Measurements from ENCODE around the gene RETNLB. TPM values are rescaled to one million over a fixed set of nuclear protein-coding genes. Genes with fewer than 3 reads are reported as not detected.

RETNLB gene
- total and polyA plus RNA-seq, 2 donors (not counting 1 experiment from before 2014, with no cell fraction given), result not detected

DNA sequence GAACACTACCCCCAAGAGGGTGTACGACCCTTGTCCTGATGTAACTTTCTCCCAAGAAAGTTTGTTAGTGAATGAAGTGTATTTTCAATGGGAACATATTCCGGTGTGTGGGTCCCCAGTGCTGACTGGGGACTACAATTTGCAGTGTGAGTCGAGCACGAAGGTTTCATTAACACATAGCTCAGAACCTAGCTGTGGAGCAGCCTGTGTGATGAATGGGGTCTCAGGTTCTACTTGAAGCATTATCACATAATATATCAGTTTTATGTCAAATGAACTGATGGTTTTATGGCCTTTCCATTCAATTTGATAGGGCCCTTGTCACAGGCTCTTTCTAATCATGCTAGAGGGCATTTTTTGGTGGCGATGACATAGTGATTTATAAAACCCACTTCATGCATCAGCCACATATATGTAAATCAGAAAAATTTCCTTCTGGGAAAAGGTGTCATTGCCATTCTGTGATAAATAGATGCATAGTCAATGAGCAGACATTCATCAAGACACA lies 44.1 kb downstream of the RETNLB start:
- WGBS (ENCODE audit: insufficient coverage), result 67% methylated on average over 1 of the region's 5 CpGs
- CTCF ChIA-PET, result no interaction called here

More for the DNA sequence above, 44.1 kb downstream of the RETNLB start:
- Histone ChIP-seq H2AFZ (ENCODE audit: insufficient read depth, low read depth, low read length, poor library complexity, severe bottlenecking) (no peak overlapping the region), H3K79me2 (ENCODE audit: control insufficient read depth, insufficient read depth, low read length) (no peaks in the 10 kb centered on the region), H3K27ac (ENCODE audit: low read length in 2 of 2) (no peak overlapping the region), H3K36me3 (replicated peaks in 1 of 2; ENCODE audit: control extremely low read depth in 1 of 2, control insufficient read depth in 1 of 2, extremely low read depth in 1 of 2, insufficient read depth in 2 of 2, low read length in 1 of 2) (no peaks in the 10 kb centered on the region), H3K4me3 (ENCODE audit: control extremely low read depth in 1 of 5, extremely low read depth in 1 of 5, insufficient read depth in 1 of 5, low read depth in 2 of 5, low read length in 4 of 5) (no peak overlapping the region), H3K4me2 (replicated peaks; ENCODE audit: low read depth, low read length, poor library complexity, severe bottlenecking) (no peak overlapping the region), H3K9ac (ENCODE audit: low read length) (no peak overlapping the region), H3K27me3 (replicated peaks in 1 of 4; ENCODE audit: control extremely low read depth in 1 of 4, control insufficient read depth in 3 of 4, insufficient read depth in 4 of 4, low read length in 3 of 4) (no peaks in the 10 kb centered on the region), H3K9me3 (ENCODE audit: control extremely low read depth in 1 of 3, control insufficient read depth in 2 of 3, insufficient read depth in 1 of 3, low read length in 2 of 3) (no peaks in the 10 kb centered on the region), H3K4me1 (ENCODE audit: control insufficient read depth in 2 of 2, insufficient read depth in 2 of 2, low read length in 2 of 2) (no peaks in the 10 kb centered on the region), H4K20me1 (ENCODE audit: control insufficient read depth, insufficient read depth, low read length, poor library complexity, severe bottlenecking) (no peaks in the 10 kb centered on the region)
- POLR2A ChIA-PET, result no interaction called here
- no peak overlapping the region for H3K4me3 Mint-ChIP-seq
- DNase-seq (no peak), ATAC-seq (ENCODE audit: low read depth) (no peak)
- no peaks in the 10 kb centered on the region for H3K9me3 Mint-ChIP-seq (ENCODE audit: insufficient read depth)
- H3K27me3 Mint-ChIP-seq, result peaks cover 11% of the 10 kb centered on the region
- H3K4me1 Mint-ChIP-seq, result no peaks in the 10 kb centered on the region
- no peak for TF ChIP-seq EZH2 (IDR thresholded peaks at IDR 0.05; ENCODE audit: borderline replicate concordance, insufficient read depth, low read depth, low read length, poor library complexity, severe bottlenecking)
- TF ChIP-seq, protein P1, sequence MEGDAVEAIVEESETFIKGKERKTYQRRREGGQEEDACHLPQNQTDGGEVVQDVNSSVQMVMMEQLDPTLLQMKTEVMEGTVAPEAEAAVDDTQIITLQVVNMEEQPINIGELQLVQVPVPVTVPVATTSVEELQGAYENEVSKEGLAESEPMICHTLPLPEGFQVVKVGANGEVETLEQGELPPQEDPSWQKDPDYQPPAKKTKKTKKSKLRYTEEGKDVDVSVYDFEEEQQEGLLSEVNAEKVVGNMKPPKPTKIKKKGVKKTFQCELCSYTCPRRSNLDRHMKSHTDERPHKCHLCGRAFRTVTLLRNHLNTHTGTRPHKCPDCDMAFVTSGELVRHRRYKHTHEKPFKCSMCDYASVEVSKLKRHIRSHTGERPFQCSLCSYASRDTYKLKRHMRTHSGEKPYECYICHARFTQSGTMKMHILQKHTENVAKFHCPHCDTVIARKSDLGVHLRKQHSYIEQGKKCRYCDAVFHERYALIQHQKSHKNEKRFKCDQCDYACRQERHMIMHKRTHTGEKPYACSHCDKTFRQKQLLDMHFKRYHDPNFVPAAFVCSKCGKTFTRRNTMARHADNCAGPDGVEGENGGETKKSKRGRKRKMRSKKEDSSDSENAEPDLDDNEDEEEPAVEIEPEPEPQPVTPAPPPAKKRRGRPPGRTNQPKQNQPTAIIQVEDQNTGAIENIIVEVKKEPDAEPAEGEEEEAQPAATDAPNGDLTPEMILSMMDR (IDR thresholded peaks at IDR 0.05), result no peak
- no peak overlapping the region for H3K27ac Mint-ChIP-seq
- intact Hi-C loops (cut with micrococcal nuclease), result no loop called here

Small RNA genes within 50 kb of the gene (small RNA-seq; reads per million reads assigned to genes)
- gene AC092185.1 (ENCODE audit: insufficient read length, low read depth, low replicate concordance), result not detected

Other genes starting within 250 kb of the RETNLB start
- gene MYH15, start 246.8 kb downstream of the RETNLB start, total RNA-seq, result 0.07 TPM in 1 of 2 replicates, not detected in the other
- gene MYH15, start 246.8 kb downstream of the RETNLB start, polyA plus RNA-seq, result 0.06 and 0.10 TPM in 2 replicates
- gene CIP2A, start 168.0 kb downstream of the RETNLB start, total RNA-seq, result 8.8 and 11.0 TPM in 2 replicates
- gene CIP2A, start 168.0 kb downstream of the RETNLB start, polyA plus RNA-seq, result 2.0 and 2.3 TPM in 2 replicates
- 10.5 and 11.1 TPM in 2 replicates for gene DZIP3, start 167.7 kb downstream of the RETNLB start, total RNA-seq
- gene DZIP3, start 167.7 kb downstream of the RETNLB start, polyA plus RNA-seq, result 6.8 and 9.1 TPM in 2 replicates
- gene TRAT1, start 65.4 kb upstream of the RETNLB start, total RNA-seq, result 0.58 TPM in 1 of 2 replicates, not detected in the other
- gene TRAT1, start 65.4 kb upstream of the RETNLB start, polyA plus RNA-seq, result 0.34 and 0.84 TPM in 2 replicates
- not detected in 2 replicates for gene GUCA1C, start 196.5 kb upstream of the RETNLB start, total RNA-seq
- not detected in 2 replicates for gene GUCA1C, start 196.5 kb upstream of the RETNLB start, polyA plus RNA-seq

Data from B cell (primary cell).